Stimulated activated CD4-positive, alpha-beta T cell treated with anti-CD3 and anti-CD28 coated beads, Interleukin-4, amount 100 ng/mL, for 4 hours (primary cell): ENCODE data around the gene CABP2.

ENCODE experiments used
- DNase-seq, 2 experiments: peaks; one replicate each; pipeline ENCODE4 v3.0.0-alpha.2; 2020

The CABP2 gene

DNA sequence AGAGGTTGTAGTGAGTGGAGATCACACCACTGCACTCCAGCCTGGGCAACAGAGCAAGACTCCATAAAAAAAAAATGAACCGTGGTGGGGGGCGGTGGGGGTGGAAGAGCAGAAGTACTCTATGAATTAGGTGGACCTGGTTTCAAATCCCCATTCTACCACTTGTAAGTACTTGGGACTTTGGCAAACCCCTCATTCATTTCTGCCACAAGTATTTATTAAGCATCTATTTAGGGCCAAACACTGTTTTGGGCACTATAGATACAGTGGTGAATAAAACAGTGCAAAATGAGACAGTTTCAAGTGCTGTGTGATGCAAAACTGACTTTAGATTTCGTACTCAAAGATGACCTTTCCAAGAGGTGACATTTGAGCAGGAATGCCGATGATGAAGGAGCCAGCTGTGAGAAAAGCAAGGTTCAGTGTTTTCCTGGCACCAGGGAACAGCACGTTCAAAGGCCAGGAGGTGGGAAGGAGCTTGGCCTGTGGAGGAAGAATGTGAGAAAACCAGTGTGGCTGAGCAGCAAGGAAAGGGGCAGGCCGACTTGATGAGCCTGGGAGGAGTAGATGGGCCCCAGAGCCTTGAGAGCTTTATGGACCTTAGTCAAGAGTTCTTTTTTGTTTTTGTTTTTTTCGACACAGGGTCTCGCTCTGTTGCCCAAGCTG, 52.8 kb downstream of the CABP2 start:
- no peak for DNase-seq

DNA sequence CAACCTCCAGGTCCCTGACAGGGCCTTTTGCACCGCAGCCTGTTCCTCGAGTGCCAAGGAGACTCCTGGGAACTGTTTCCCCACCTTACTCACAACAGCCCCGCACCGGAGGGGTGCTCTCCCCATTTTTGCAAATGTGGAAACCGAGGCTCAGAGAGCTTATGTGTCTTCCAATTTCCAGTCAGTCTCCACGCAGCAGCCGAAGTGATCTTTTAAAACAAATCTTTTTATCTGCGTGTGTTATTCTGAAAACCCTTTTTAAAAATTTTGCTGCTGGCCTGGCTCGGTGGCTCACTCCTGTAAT, 53.8 kb downstream of the CABP2 start:
- DNase-seq, result no peak
